Measurements from ENCODE around the gene CRELD1. TPM values are rescaled to one million over a fixed set of nuclear protein-coding genes. Genes with fewer than 3 reads are reported as not detected.

The CRELD1 gene
- total and polyA plus RNA-seq, 2 of the 4 experiments (the other 2 are of a cell fraction) = 8.6 to 25.7 TPM

DNA sequence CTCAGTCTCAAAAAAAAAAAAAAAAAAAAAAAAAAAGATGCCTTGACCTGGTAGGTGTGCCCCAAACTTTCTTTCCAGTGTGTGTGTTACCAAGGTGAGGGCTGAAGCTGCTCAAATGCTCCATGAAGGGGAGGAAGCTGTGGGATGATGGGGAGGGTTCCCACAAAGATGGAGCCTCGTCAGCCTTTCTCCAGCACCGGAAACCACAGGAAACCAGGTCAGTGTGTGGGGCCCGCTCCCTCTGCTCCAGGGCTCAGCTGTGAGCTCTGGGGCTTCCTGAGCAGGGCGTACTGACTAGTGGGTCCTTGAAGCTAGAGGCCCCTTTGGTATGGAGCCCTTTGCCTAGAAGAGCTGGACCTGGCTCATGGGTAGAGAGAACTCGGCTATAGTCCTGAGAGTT, 31.7 kb upstream of the CRELD1 start:
- H4K20me1 ChIP-seq (ENCODE audit: insufficient read depth, low read length) = peaks cover 2% of the 10 kb centered on the region; the same call in 1 of the 2 replicates
- BruUV-seq (replicated peaks) = no TSS peak
- H3K4ac ChIP-seq (ENCODE audit: low read depth, low read length) = 0 out of 2 replicates have a peak overlapping the region, but pooled peaks have one; percentile 46
- no peak overlapping the region for H3K9ac ChIP-seq (ENCODE audit: low read depth, low read length)
- H2AK9ac ChIP-seq (replicated peaks; ENCODE audit: low read depth, low read length, poor library complexity) = peak overlapping the region; percentile 77
- H3K4me1 ChIP-seq (ENCODE audit: control insufficient read depth, insufficient read depth, low read length) = peaks cover 11% of the 10 kb centered on the region
- no peak overlapping the region for H3K23ac ChIP-seq (ENCODE audit: low read depth, low read length)
- H3K14ac ChIP-seq (replicated peaks; ENCODE audit: low read depth, low read length) = no peak overlapping the region
- DNase-seq = no peak
- no peak for ATAC-seq (ENCODE audit: low read depth)
- intact Hi-C loops (cut with micrococcal nuclease) = no loop called here
- dilution Hi-C loops (cut with HindIII; ENCODE audit: low sequenced_read_pairs, unreplicated experiment) = no loop called here
- no peak overlapping the region for H3K4me2 ChIP-seq (ENCODE audit: low read depth, low read length)
- H3K56ac ChIP-seq (ENCODE audit: extremely low read depth, insufficient read depth, low read length) = no peak overlapping the region
- H3K27me3 ChIP-seq (ENCODE audit: control insufficient read depth, insufficient read depth, low read length) = no peaks in the 10 kb centered on the region
- ChIA-PET POLR2A (ENCODE audit: unreplicated experiment) (no interaction called here), CTCF (no interaction called here)
- peaks cover 23% of the 10 kb centered on the region for H3K9me1 ChIP-seq (ENCODE audit: insufficient read depth, low read length)
- H4K5ac ChIP-seq (ENCODE audit: low read depth, low read length) = no peak overlapping the region
- no peaks in the 10 kb centered on the region for H3K36me3 ChIP-seq (ENCODE audit: control insufficient read depth, insufficient read depth, low read length)
- peak overlapping the region; percentile 57 to 88; a peak in 3 of 4 replicates for H4K8ac ChIP-seq (ENCODE audit: low read depth in 2 of 2, low read length in 2 of 2)
- H2BK20ac ChIP-seq (ENCODE audit: low read depth, low read length) = no peak overlapping the region
- no peak overlapping the region; the same call in 1 of the 2 replicates for H4K91ac ChIP-seq (ENCODE audit: insufficient read depth, low read depth, low read length)
- H2AFZ ChIP-seq (replicated peaks; ENCODE audit: low read length, poor library complexity) = peak overlapping the region; percentile 90
- H2BK120ac ChIP-seq (ENCODE audit: low read depth, low read length) = 0 out of 2 replicates have a peak overlapping the region, but pooled peaks have one; percentile 2
- no peak for TF ChIP-seq SMC3 (IDR thresholded peaks at IDR 0.05; ENCODE audit: low read depth, low read length)
- TF ChIP-seq FOS (IDR thresholded peaks at IDR 0.05; ENCODE audit: low read depth, low read length) = no peak
- no peak for TF ChIP-seq RAD21 (IDR thresholded peaks at IDR 0.05; ENCODE audit: low read length)
- TF ChIP-seq MAZ (IDR thresholded peaks at IDR 0.05; ENCODE audit: borderline replicate concordance, low read depth, low read length) = no peak
- TF ChIP-seq, protein P1, sequence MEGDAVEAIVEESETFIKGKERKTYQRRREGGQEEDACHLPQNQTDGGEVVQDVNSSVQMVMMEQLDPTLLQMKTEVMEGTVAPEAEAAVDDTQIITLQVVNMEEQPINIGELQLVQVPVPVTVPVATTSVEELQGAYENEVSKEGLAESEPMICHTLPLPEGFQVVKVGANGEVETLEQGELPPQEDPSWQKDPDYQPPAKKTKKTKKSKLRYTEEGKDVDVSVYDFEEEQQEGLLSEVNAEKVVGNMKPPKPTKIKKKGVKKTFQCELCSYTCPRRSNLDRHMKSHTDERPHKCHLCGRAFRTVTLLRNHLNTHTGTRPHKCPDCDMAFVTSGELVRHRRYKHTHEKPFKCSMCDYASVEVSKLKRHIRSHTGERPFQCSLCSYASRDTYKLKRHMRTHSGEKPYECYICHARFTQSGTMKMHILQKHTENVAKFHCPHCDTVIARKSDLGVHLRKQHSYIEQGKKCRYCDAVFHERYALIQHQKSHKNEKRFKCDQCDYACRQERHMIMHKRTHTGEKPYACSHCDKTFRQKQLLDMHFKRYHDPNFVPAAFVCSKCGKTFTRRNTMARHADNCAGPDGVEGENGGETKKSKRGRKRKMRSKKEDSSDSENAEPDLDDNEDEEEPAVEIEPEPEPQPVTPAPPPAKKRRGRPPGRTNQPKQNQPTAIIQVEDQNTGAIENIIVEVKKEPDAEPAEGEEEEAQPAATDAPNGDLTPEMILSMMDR (conservative IDR thresholded peaks at IDR 0.05; ENCODE audit: low read depth, low read length) = no peak
- no peak for TF ChIP-seq CEBPB (IDR thresholded peaks at IDR 0.05; ENCODE audit: low read depth, low read length)
- no peak for TF ChIP-seq RCOR1 (IDR thresholded peaks at IDR 0.05; ENCODE audit: insufficient replicate concordance, low read length)
- TF ChIP-seq, protein P2, sequence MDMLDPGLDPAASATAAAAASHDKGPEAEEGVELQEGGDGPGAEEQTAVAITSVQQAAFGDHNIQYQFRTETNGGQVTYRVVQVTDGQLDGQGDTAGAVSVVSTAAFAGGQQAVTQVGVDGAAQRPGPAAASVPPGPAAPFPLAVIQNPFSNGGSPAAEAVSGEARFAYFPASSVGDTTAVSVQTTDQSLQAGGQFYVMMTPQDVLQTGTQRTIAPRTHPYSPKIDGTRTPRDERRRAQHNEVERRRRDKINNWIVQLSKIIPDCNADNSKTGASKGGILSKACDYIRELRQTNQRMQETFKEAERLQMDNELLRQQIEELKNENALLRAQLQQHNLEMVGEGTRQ (IDR thresholded peaks at IDR 0.05; ENCODE audit: low read depth, low read length) = no peak
- TF ChIP-seq POLR2A (IDR thresholded peaks at IDR 0.05; ENCODE audit: low read depth, low read length) = no peak
- peaks cover 0 to 31% of the 10 kb centered on the region in 2 experiments; a peak in 2 of 4 replicates for H3K79me1 ChIP-seq (ENCODE audit: low read depth in 1 of 2, low read length in 2 of 2)
- in situ Hi-C loops (cut with MboI; ENCODE audit: low sequenced_read_pairs) = no loop called here
- H2BK5ac ChIP-seq (ENCODE audit: low read depth, low read length, poor library complexity, severe bottlenecking) = no peak overlapping the region
- no peaks in the 10 kb centered on the region for H3K9me3 ChIP-seq (ENCODE audit: control insufficient read depth, insufficient read depth, low read length)
- H3K4me3 ChIP-seq (ENCODE audit: insufficient read depth, low read depth, low read length) = no peak overlapping the region
- no peak overlapping the region for H3K18ac ChIP-seq (ENCODE audit: low read depth, low read length)
- no peak overlapping the region; the same call in 1 of the 2 replicates for H2AK5ac ChIP-seq (ENCODE audit: low read depth, low read length)
- no peak overlapping the region for H2BK15ac ChIP-seq (ENCODE audit: low read depth, low read length)
- 94% methylated on average over 3 of the region's 5 CpGs; no CpG with 5 or more reads in 1 of the 2 experiments for WGBS, 2 experiments (ENCODE audit: extremely low coverage in 2 of 2, insufficient read length in 1 of 2)
- no peak overlapping the region for H3K27ac ChIP-seq (ENCODE audit: insufficient read depth, low read length)

All from IMR-90 (cell line).